PC-9 (cell line): Measurements from ENCODE around the gene LAMC2.

Experiments
- CTCF ChIP-seq: fragments of 200-600 bp; sonication (generic); conservative IDR thresholded peaks from 2 replicates; pipeline ENCODE4 v1.6.1; 2017; ENCODE audit warnings: mixed run types, antibody characterized with exemption, mild to moderate bottlenecking, moderate library complexity
- EZH2 ChIP-seq: fragments of 200-600 bp; sonication (generic); IDR thresholded peaks from 2 replicates; pipeline ENCODE4 v1.8.0; 2017; ENCODE audit warnings: antibody characterized with exemption, low read depth

- TF ChIP-seq EZH2 (no peak), CTCF (no peak)
Measured at GRCh38 chr1:183222909-183223308, 36.8 kb downstream of the LAMC2 start.
